RWPE2 (cell line): ENCODE results near the gene GTF2IRD1.

Source experiments
- ATAC-seq: fragments of 200-7000 bp; cut with Tn5 transposase; 3 replicates; pipeline ENCODE4 v1.9.1; 2021; ENCODE audit warnings: low read depth
- DNase-seq: peaks from one replicate; pipeline ENCODE4 v3.0.0-alpha.2; 2020; ENCODE audit warnings: low spot score
- H3K27ac ChIP-seq: fragments of 450-650 bp; 2 replicates; pipeline ENCODE4 v1.5.1; 2017; ENCODE audit warnings: mild to moderate bottlenecking; ENCODE audit not compliant: poor library complexity, severe bottlenecking
- H3K27me3 ChIP-seq: fragments of 250-450 bp; sonication (Bioruptor Pico); 2 replicates; pipeline ENCODE4 v1.5.1; 2021; ENCODE audit warnings: mild to moderate bottlenecking, moderate library complexity; ENCODE audit not compliant: insufficient read depth, poor library complexity, severe bottlenecking
- H3K36me3 ChIP-seq: fragments of 250-450 bp; sonication (Bioruptor Pico); 2 replicates; pipeline ENCODE4 v1.5.1; 2020; ENCODE audit warnings: low read depth, mild to moderate bottlenecking, moderate library complexity
- H3K4me1 ChIP-seq: fragments of 250-450 bp; sonication (Bioruptor Pico); 2 replicates; pipeline ENCODE4 v1.5.1; 2021; ENCODE audit warnings: mild to moderate bottlenecking, moderate library complexity; ENCODE audit not compliant: insufficient read depth, poor library complexity, severe bottlenecking
- H3K4me3 ChIP-seq: fragments of 250-450 bp; sonication (Bioruptor Pico); 2 replicates; pipeline ENCODE4 v1.5.1; 2021; ENCODE audit warnings: mild to moderate bottlenecking, moderate library complexity; ENCODE audit not compliant: severe bottlenecking
- H3K9me3 ChIP-seq: fragments of 250-450 bp; sonication (Bioruptor Pico); 2 replicates; pipeline ENCODE4 v1.5.1; 2021; ENCODE audit warnings: mild to moderate bottlenecking, moderate library complexity; ENCODE audit not compliant: severe bottlenecking
- CTCF ChIP-seq: fragments of 450-650 bp; IDR thresholded peaks from one replicate; pipeline ENCODE4 v1.5.1; 2017; ENCODE audit warnings: mild to moderate bottlenecking, moderate library complexity; ENCODE audit not compliant: poor library complexity, severe bottlenecking

Gene GTF2IRD1

GRCh38 chr7:74585844-74586243 is 132.1 kb downstream of the GTF2IRD1 start:
- Histone ChIP-seq H3K27me3 (no peaks in the 10 kb centered on the region), H3K27ac (no peak overlapping the region), H3K9me3 (no peaks in the 10 kb centered on the region), H3K36me3 (peaks cover 9% of the 10 kb centered on the region), H3K4me3 (no peak overlapping the region), H3K4me1 (peaks cover 6% of the 10 kb centered on the region)
- no peak for TF ChIP-seq CTCF
- ATAC-seq (no peak), DNase-seq (no peak)

- TF ChIP-seq CTCF = no peak
- peaks cover 6% of the 10 kb centered on the region for H3K4me1 ChIP-seq
- H3K27me3 ChIP-seq = no peaks in the 10 kb centered on the region
- peaks cover 13% of the 10 kb centered on the region for H3K36me3 ChIP-seq
- H3K27ac ChIP-seq = peak overlapping the region; percentile 51
- no peak for ATAC-seq
- H3K9me3 ChIP-seq = no peaks in the 10 kb centered on the region
- H3K4me3 ChIP-seq = no peak overlapping the region
- no peak for DNase-seq
Measured at GRCh38 chr7:74586258-74587175, 132.8 kb downstream of the GTF2IRD1 start.

GRCh38 chr7:74587435-74588126 is 133.9 kb downstream of the GTF2IRD1 start:
- no peak overlapping the region for H3K4me3 ChIP-seq
- ATAC-seq (peak; percentile 98), DNase-seq (peak; percentile 90)
- no peaks in the 10 kb centered on the region for H3K9me3 ChIP-seq
- H3K4me1 ChIP-seq = peaks cover 6% of the 10 kb centered on the region
- H3K27me3 ChIP-seq = no peaks in the 10 kb centered on the region
- peaks cover 24% of the 10 kb centered on the region for H3K36me3 ChIP-seq
- peak overlapping the region; percentile 51 for H3K27ac ChIP-seq
- no peak for TF ChIP-seq CTCF

- Histone ChIP-seq H3K9me3 (no peaks in the 10 kb centered on the region), H3K4me3 (no peak overlapping the region), H3K4me1 (peaks cover 4% of the 10 kb centered on the region), H3K36me3 (peaks cover 44% of the 10 kb centered on the region), H3K27ac (no peak overlapping the region), H3K27me3 (no peaks in the 10 kb centered on the region)
- no peak for TF ChIP-seq CTCF
- DNase-seq = no peak
- no peak for ATAC-seq
Measured at GRCh38 chr7:74590813-74591212, 137.1 kb downstream of the GTF2IRD1 start.
